Right lobe of liver (tissue), 6 donors: ENCODE results near the gene FGD4. TPM values are rescaled to one million over a fixed set of nuclear protein-coding genes. Genes with fewer than 3 reads are reported as not detected.

Source experiments
- ATAC-seq, 4 donors: fragments of 200-7000 bp; cut with Tn5 transposase; one replicate each; pipeline ENCODE4 v1.9.1; 2020; ENCODE audit warnings: mild to moderate bottlenecking in 4 of 4, moderate library complexity in 4 of 4
- DNase-seq, 3 donors: peaks; one replicate each; pipeline ENCODE4 v3.0.0-alpha.2; 2020
- H3K27ac ChIP-seq, 3 donors: fragments of 200-600 bp; one replicate each; pipeline ENCODE4 v1.8.0; 2022
- H3K27me3 ChIP-seq, 2 donors: fragments of 200-600 bp; one replicate each; pipeline ENCODE4 v1.8.0; 2022
- H3K36me3 ChIP-seq, 4 donors: fragments of 200-600 bp; sonication (generic) in 1 of 4; one replicate each; pipeline versions ENCODE4 v1.5.1 to v1.8.0; 2017 to 2022; ENCODE audit warnings: control low read depth in 1 of 4
- H3K4me1 ChIP-seq, 4 donors: fragments of 200-600 bp; sonication (generic) in 1 of 4; one replicate each; pipeline versions ENCODE4 v1.5.1 to v1.8.0; 2017 to 2022; ENCODE audit warnings: control low read depth in 1 of 4
- H3K4me3 ChIP-seq, 3 donors: fragments of 200-600 bp; one replicate each; pipeline ENCODE4 v1.8.0; 2022
- H3K9me3 ChIP-seq, 4 donors: fragments of 200-600 bp; sonication (generic) in 1 of 4; one replicate each; pipeline versions ENCODE4 v1.5.1 to v1.8.0; 2017 to 2022; ENCODE audit warnings: control low read depth in 1 of 4
- POLR2A ChIP-seq: fragments of 450-650 bp; IDR thresholded peaks from one replicate; pipeline ENCODE4 v1.6.1; 2017; ENCODE audit warnings: antibody characterized with exemption, mild to moderate bottlenecking
- WGBS: methylation state at CpG from one replicate; pipeline ENCODE4 v1.1.6; 2018; ENCODE audit warnings: low coverage, low lambda C conversion rate; ENCODE audit not compliant: insufficient coverage; ENCODE audit errors: missing lambda C conversion rate; 5-methylcytosine and 5-hydroxymethylcytosine counted together
- intact Hi-C, 2 donors: fragments of 100-400 bp; cut with DNase I; formaldehyde crosslinking; loops; one replicate each; pipeline versions ENCODE4 v1.11.2 to v1.14.1; 2022
- total RNA-seq, 6 experiments: library from RNA; depleted of rRNA in 2 of 6; stranded (reverse); fragments of >200 nt in 2 of 6; fragmentation: NEBNext Ultra II Directional in 3 of 6; extraction: Animal tissue kit (Norgen Biotek cat#: 25700) in 3 of 6; gene quantifications; one replicate each; pipeline versions ENCODE4 v1.1.0 to v1.2.4, GENCODE V29; 2016 to 2023
- TF ChIP-seq, protein P1 (sequence below), 4 donors: fragments of 200-600 bp in 3 of 4; fragments of 450-650 bp in 1 of 4; IDR thresholded peaks; one replicate each; pipeline versions ENCODE4 v1.5.1 to v1.8.0; 2016 to 2022; ENCODE audit warnings: antibody characterized with exemption in 4 of 4, mild to moderate bottlenecking in 2 of 4
- donor health status: DM: no; HTN: yes; CAD: no.
- donor health status: DM: no; HTN: no; CAD: no.
- donor health status: DM: no; HTN: no; CAD: no.
- donor health status: DM: no; HTN: yes; CAD: no.
- donor health status: DM: no; HTN: yes; CAD: no.

The FGD4 gene
- total RNA-seq, 6 experiments from 2014 or later: 15.1 to 29.3 (median 20.3) TPM

- no peaks in the 10 kb centered on the region for H3K36me3 ChIP-seq
- DNase-seq (no peak), ATAC-seq (no peak)
- H3K27me3 ChIP-seq: no peaks in the 10 kb centered on the region
- WGBS: 72% methylated on average over 2 of the region's 2 CpGs
- TF ChIP-seq, protein P1, sequence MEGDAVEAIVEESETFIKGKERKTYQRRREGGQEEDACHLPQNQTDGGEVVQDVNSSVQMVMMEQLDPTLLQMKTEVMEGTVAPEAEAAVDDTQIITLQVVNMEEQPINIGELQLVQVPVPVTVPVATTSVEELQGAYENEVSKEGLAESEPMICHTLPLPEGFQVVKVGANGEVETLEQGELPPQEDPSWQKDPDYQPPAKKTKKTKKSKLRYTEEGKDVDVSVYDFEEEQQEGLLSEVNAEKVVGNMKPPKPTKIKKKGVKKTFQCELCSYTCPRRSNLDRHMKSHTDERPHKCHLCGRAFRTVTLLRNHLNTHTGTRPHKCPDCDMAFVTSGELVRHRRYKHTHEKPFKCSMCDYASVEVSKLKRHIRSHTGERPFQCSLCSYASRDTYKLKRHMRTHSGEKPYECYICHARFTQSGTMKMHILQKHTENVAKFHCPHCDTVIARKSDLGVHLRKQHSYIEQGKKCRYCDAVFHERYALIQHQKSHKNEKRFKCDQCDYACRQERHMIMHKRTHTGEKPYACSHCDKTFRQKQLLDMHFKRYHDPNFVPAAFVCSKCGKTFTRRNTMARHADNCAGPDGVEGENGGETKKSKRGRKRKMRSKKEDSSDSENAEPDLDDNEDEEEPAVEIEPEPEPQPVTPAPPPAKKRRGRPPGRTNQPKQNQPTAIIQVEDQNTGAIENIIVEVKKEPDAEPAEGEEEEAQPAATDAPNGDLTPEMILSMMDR (IDR thresholded peaks at IDR 0.05): no peak
- TF ChIP-seq POLR2A: no peak
- no peak overlapping the region for H3K4me3 ChIP-seq
- H3K4me1 ChIP-seq: peaks cover 0 to 95% (median 48%) of the 10 kb centered on the region in 4 donors
- intact Hi-C loops: no loop called here
- H3K27ac ChIP-seq: peak overlapping the region in 1 of 3 donors; percentile 14
- H3K9me3 ChIP-seq: no peaks in the 10 kb centered on the region
Observed at GRCh38 chr12:32544893-32545292, 145.5 kb downstream of the FGD4 start.

DNA sequence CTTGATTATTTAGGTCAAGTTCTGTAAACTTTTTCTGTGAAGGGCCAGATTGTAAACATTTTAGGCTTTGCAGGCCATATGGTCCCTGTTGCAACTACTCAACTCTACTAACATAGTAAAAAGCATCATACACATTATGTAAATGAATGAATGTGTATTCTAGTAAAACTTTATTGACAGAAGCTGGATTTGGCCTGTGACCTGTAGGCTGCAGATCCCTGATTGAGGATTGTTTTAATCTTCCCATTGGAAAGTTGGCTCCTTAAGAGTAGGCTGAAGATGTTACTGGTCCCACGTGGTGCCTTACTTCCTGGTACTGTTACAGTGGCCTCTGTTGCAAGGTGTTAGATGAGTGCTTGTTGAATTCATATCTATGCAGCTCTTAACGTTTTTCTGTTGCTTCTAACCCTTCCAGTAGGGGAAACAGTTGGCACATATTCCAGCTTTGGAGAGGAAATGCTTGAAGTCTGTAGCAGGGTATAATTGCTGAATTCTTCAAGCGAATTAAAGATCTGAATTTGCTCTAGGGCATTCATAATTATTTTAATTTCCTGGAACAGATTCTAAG lies 146.1 kb downstream of the FGD4 start:
- H3K27me3 ChIP-seq: no peaks in the 10 kb centered on the region
- intact Hi-C loops: no loop called here
- ATAC-seq (no peak), DNase-seq (no peak)
- no peak overlapping the region for H3K4me3 ChIP-seq
- peaks cover 0 to 93% (median 47%) of the 10 kb centered on the region in 4 donors for H3K4me1 ChIP-seq
- WGBS: 34% methylated on average over 3 of the region's 3 CpGs
- no peak for TF ChIP-seq POLR2A
- TF ChIP-seq, protein P1 (IDR thresholded peaks at IDR 0.05): no peak
- peak overlapping the region in 1 of 3 donors; percentile 14 for H3K27ac ChIP-seq
- H3K36me3 ChIP-seq: no peaks in the 10 kb centered on the region
- H3K9me3 ChIP-seq: no peaks in the 10 kb centered on the region

- intact Hi-C loops: no loop called here
- 67% methylated on average over 2 of the region's 2 CpGs for WGBS
- no peak for DNase-seq
Observed at GRCh38 chr12:32546272-32546671, 146.9 kb downstream of the FGD4 start.

DNA sequence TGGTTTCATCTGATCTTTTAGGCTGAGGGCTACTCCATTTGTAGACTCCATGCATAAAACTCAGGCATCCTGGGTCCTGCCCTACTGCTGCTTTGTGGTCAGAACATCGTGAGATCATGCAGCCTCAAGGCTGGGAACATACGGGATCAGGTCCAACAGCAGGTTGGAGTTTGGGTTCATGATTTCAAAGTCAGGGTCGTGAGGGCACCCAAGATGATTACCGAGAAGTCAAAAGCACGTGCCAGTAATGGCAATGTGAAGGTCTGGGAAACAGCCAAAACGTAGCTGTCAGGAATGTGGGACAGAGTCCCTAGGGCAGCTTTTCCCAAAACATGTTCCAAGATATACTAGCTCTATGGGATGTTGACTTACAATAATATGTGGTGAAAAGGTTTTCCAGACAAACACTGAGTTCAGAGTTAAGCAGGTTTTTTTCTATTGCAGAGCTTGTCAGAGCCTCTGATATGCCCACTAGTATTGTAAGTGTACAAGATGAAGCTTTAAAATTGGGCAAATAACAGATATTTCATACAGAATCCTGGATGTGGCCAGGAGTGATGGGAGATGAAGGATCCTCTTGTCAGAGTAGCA lies 149.4 kb downstream of the FGD4 start:
- ATAC-seq: peak; percentile 75 to 81 (median 76)
- intact Hi-C loops: no loop called here
- H3K27ac ChIP-seq: peak overlapping the region; percentile 2 to 43 (median 41)

More at GRCh38 chr12:32546272-32546671, 146.9 kb downstream of the FGD4 start:
- Histone ChIP-seq H3K4me1 (peaks cover 0 to 85% (median 40%) of the 10 kb centered on the region in 4 donors), H3K27me3 (no peaks in the 10 kb centered on the region), H3K9me3 (no peaks in the 10 kb centered on the region), H3K36me3 (no peaks in the 10 kb centered on the region), H3K27ac (peak overlapping the region in 2 of 3 donors; percentile 17 to 26), H3K4me3 (no peak overlapping the region)
- ATAC-seq: no peak
- TF ChIP-seq, protein P1 (IDR thresholded peaks at IDR 0.05): no peak
- TF ChIP-seq POLR2A: no peak

More for the DNA sequence above, 149.4 kb downstream of the FGD4 start:
- peak in 1 of 3 donors; percentile 73 for DNase-seq
- Histone ChIP-seq H3K36me3 (no peaks in the 10 kb centered on the region), H3K4me1 (peaks cover 0 to 60% (median 29%) of the 10 kb centered on the region in 4 donors), H3K9me3 (no peaks in the 10 kb centered on the region), H3K27me3 (no peaks in the 10 kb centered on the region), H3K4me3 (no peak overlapping the region)
- 25% methylated on average over 6 of the region's 6 CpGs for WGBS
- TF ChIP-seq POLR2A: no peak
- TF ChIP-seq, protein P1 (IDR thresholded peaks at IDR 0.05): no peak
